Ishikawa (cell line): ENCODE data around the gene EBF4.
A peak's percentile ranks its signal among the peaks of the same experiment; 100 is the strongest.

Experiments
- CEBPB ChIP-seq: IDR thresholded peaks from 2 replicates; pipeline ENCODE4 v1.6.1; 2012
- CREB1 ChIP-seq: IDR thresholded peaks from 2 replicates; pipeline ENCODE4 v1.6.1; 2012; ENCODE audit warnings: low read depth
- EGR1 ChIP-seq: IDR thresholded peaks from 2 replicates; pipeline ENCODE4 v1.6.1; 2012
- EP300 ChIP-seq: IDR thresholded peaks from 2 replicates; pipeline ENCODE4 v1.6.1; 2012; ENCODE audit warnings: borderline replicate concordance
- FOXM1 ChIP-seq: IDR thresholded peaks from 2 replicates; pipeline ENCODE4 v1.6.1; 2012; ENCODE audit warnings: low read depth, borderline replicate concordance
- MAX ChIP-seq: IDR thresholded peaks from 2 replicates; pipeline ENCODE4 v1.6.1; 2012
- NFIC ChIP-seq: IDR thresholded peaks from 2 replicates; pipeline ENCODE4 v1.6.1; 2012
- RAD21 ChIP-seq: IDR thresholded peaks from 2 replicates; pipeline ENCODE4 v1.6.1; 2012; ENCODE audit warnings: low read depth
- REST ChIP-seq: IDR thresholded peaks from 2 replicates; pipeline ENCODE4 v1.6.1; 2012; ENCODE audit warnings: low read depth, mild to moderate bottlenecking
- TAF1 ChIP-seq: IDR thresholded peaks from 2 replicates; pipeline ENCODE4 v1.6.1; 2012; ENCODE audit warnings: low read depth, mild to moderate bottlenecking
- TCF12 ChIP-seq: IDR thresholded peaks from 2 replicates; pipeline ENCODE4 v1.6.1; 2012; ENCODE audit warnings: low read depth
- TEAD4 ChIP-seq: IDR thresholded peaks from 2 replicates; pipeline ENCODE4 v1.6.1; 2012
- USF1 ChIP-seq: IDR thresholded peaks from 2 replicates; pipeline ENCODE4 v1.6.1; 2012
- YY1 ChIP-seq: IDR thresholded peaks from 2 replicates; pipeline ENCODE4 v1.6.1; 2012; ENCODE audit warnings: low read depth
- ZBTB7A ChIP-seq: IDR thresholded peaks from 2 replicates; pipeline ENCODE4 v1.6.1; 2012; ENCODE audit warnings: low read depth

The EBF4 gene

GRCh38 chr20:2652724-2653555 lies 39.6 kb upstream of the EBF4 start:
- TF ChIP-seq TAF1 (no peak; the same call in 1 of the 2 replicates), CREB1 (no peak), MAX (peak; percentile 97), TCF12 (peak; percentile 6; the same call in 1 of the 2 replicates), EP300 (0 out of 2 replicates have a peak, but pooled peaks have one; percentile 2), RAD21 (no peak), FOXM1 (no peak), USF1 (peak; percentile 90), YY1 (no peak; the same call in 1 of the 2 replicates), TEAD4 (no peak), NFIC (no peak), EGR1 (no peak), REST (no peak), ZBTB7A (no peak), CEBPB (no peak)

GRCh38 chr20:2653556-2654383 lies 38.8 kb upstream of the EBF4 start:
- TF ChIP-seq ZBTB7A = no peak
- TF ChIP-seq NFIC = no peak
- TF ChIP-seq RAD21 = no peak
- no peak for TF ChIP-seq TEAD4
- no peak for TF ChIP-seq MAX
- no peak for TF ChIP-seq USF1
- no peak for TF ChIP-seq CREB1
- no peak for TF ChIP-seq EGR1
- no peak for TF ChIP-seq YY1
- no peak for TF ChIP-seq TCF12
- TF ChIP-seq CEBPB = no peak

GRCh38 chr20:2654384-2654822 lies 38.2 kb upstream of the EBF4 start:
- TF ChIP-seq CREB1 (no peak), TCF12 (no peak), REST (no peak), EGR1 (no peak), RAD21 (no peak), YY1 (no peak), EP300 (no peak), USF1 (no peak)

GRCh38 chr20:2654831-2655230 lies 37.7 kb upstream of the EBF4 start:
- TF ChIP-seq FOXM1 (no peak), EGR1 (no peak), CREB1 (no peak), USF1 (no peak), TEAD4 (no peak), REST (no peak), EP300 (no peak), MAX (no peak), CEBPB (no peak), TCF12 (no peak), NFIC (no peak), RAD21 (no peak), ZBTB7A (no peak), TAF1 (no peak)
